B cell (primary cell): Measurements from ENCODE around the gene MYLK2.

ENCODE experiments used
- EZH2 ChIP-seq: IDR thresholded peaks from 2 replicates; pipeline ENCODE4 v1.6.1; 2012; ENCODE audit warnings: borderline replicate concordance, low read depth, mild to moderate bottlenecking, moderate library complexity, low read length; ENCODE audit not compliant: insufficient read depth, poor library complexity, severe bottlenecking
- TF ChIP-seq, protein P1 (sequence below): fragments of 200-600 bp; IDR thresholded peaks from one replicate; pipeline ENCODE4 v1.8.0; 2022; ENCODE audit warnings: antibody characterized with exemption, mild to moderate bottlenecking

DNA sequence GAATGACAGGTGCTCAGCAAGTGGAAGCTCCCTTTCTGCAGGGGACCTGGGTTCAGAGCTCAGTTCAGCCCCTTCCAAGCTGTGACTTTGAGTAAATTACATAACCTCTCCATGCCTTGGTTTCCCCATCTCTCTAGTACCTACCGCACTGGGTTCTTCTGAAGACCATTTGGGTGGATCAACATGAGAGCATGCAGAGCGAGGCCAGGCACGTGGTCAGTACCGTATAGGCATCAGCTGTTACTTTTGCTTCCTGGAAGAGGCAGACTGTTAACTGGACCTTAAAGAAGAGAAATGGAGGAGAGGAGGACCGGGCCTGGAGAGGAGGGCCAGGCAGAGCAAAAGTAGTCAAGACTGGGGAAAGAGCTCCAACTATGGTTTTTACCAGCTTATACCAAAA is 1.7 kb upstream of the MYLK2 start:
- TF ChIP-seq, protein P1, sequence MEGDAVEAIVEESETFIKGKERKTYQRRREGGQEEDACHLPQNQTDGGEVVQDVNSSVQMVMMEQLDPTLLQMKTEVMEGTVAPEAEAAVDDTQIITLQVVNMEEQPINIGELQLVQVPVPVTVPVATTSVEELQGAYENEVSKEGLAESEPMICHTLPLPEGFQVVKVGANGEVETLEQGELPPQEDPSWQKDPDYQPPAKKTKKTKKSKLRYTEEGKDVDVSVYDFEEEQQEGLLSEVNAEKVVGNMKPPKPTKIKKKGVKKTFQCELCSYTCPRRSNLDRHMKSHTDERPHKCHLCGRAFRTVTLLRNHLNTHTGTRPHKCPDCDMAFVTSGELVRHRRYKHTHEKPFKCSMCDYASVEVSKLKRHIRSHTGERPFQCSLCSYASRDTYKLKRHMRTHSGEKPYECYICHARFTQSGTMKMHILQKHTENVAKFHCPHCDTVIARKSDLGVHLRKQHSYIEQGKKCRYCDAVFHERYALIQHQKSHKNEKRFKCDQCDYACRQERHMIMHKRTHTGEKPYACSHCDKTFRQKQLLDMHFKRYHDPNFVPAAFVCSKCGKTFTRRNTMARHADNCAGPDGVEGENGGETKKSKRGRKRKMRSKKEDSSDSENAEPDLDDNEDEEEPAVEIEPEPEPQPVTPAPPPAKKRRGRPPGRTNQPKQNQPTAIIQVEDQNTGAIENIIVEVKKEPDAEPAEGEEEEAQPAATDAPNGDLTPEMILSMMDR, result no peak
- TF ChIP-seq EZH2, result no peak
